Measurements from ENCODE around the gene AFP. TPM values are rescaled to one million over a fixed set of nuclear protein-coding genes. Genes with fewer than 3 reads are reported as not detected.

AFP gene
- total and polyA plus RNA-seq, 7 donors = not detected

DNA sequence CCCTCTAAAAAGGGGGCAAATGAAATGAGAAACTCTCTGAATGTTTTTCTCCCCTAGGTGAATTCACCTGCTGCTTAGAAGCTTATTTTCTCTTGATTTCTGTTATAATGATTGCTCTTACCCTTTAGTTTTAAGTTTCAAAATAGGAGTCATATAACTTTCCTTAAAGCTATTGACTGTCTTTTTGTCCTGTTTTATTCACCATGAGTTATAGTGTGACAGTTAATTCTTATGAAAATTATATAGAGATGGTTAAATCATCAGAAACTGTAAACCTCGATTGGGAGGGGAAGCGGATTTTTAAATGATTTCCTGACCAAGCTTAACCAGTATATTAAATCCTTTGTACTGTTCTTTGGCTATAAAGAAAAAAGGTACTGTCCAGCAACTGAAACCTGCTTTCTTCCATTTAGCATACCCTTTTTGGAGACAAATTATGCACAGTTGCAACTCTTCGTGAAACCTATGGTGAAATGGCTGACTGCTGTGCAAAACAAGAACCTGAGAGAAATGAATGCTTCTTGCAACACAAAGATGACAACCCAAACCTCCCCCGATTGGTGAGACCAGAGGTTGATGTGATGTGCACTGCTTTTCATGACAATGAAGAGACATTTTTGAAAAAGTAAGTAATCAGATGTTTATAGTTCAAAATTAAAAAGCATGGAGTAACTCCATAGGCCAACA, 27.7 kb upstream of the AFP start:
- Histone ChIP-seq H3K4me1 (no peaks in the 10 kb centered on the region), H3K36me3 (no peaks in the 10 kb centered on the region), H3K27me3 (no peaks in the 10 kb centered on the region), H3K9me3 (no peaks in the 10 kb centered on the region), H3K4me3 (no peak overlapping the region), H3K27ac (no peak overlapping the region)
- no peak for DNase-seq
- intact Hi-C loops (cut with DNase I) = no loop called here
- TF ChIP-seq CTCF (IDR thresholded peaks at IDR 0.05) = no peak
- TF ChIP-seq POLR2AphosphoS5 (IDR thresholded peaks at IDR 0.05) = no peak
- TF ChIP-seq EP300 (IDR thresholded peaks at IDR 0.05) = no peak
- no peak for TF ChIP-seq POLR2A (IDR thresholded peaks at IDR 0.05)
- WGBS, 2 donors = 77 to 85% methylated on average over 4 of the region's 4 CpGs

DNA sequence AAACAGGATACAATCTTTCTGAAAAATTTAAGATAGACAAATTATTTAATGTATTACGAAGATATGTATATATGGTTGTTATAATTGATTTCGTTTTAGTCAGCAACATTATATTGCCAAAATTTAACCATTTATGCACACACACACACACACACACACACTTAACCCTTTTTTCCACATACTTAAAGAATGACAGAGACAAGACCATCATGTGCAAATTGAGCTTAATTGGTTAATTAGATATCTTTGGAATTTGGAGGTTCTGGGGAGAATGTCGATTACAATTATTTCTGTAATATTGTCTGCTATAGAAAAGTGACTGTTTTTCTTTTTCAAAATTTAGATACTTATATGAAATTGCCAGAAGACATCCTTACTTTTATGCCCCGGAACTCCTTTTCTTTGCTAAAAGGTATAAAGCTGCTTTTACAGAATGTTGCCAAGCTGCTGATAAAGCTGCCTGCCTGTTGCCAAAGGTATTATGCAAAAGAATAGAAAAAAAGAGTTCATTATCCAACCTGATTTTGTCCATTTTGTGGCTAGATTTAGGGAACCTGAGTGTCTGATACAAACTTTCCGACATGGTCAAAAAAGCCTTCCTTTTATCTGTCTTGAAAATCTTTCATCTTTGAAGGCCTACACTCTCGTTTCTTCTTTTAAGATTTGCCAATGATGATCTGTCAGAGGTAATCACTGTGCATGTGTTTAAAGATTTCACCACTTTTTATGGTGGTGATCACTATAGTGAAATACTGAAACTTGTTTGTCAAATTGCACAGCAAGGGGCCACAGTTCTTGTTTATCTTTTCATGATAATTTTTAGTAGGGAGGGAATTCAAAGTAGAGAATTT, 26.8 kb upstream of the AFP start:
- H3K27ac ChIP-seq = no peak overlapping the region
- TF ChIP-seq CTCF (IDR thresholded peaks at IDR 0.05) = no peak
- no peak for TF ChIP-seq POLR2AphosphoS5 (IDR thresholded peaks at IDR 0.05)
- TF ChIP-seq POLR2A (IDR thresholded peaks at IDR 0.05) = no peak
- no peak for TF ChIP-seq EP300 (IDR thresholded peaks at IDR 0.05)
- H3K4me3 ChIP-seq = no peak overlapping the region
- DNase-seq = no peak
- no peaks in the 10 kb centered on the region for H3K36me3 ChIP-seq
- no peaks in the 10 kb centered on the region for H3K27me3 ChIP-seq
- intact Hi-C loops (cut with DNase I) = no loop called here
- no peaks in the 10 kb centered on the region for H3K4me1 ChIP-seq
- 87% methylated on average over 6 of the region's 6 CpGs for WGBS, 2 donors
- no peaks in the 10 kb centered on the region for H3K9me3 ChIP-seq

DNA sequence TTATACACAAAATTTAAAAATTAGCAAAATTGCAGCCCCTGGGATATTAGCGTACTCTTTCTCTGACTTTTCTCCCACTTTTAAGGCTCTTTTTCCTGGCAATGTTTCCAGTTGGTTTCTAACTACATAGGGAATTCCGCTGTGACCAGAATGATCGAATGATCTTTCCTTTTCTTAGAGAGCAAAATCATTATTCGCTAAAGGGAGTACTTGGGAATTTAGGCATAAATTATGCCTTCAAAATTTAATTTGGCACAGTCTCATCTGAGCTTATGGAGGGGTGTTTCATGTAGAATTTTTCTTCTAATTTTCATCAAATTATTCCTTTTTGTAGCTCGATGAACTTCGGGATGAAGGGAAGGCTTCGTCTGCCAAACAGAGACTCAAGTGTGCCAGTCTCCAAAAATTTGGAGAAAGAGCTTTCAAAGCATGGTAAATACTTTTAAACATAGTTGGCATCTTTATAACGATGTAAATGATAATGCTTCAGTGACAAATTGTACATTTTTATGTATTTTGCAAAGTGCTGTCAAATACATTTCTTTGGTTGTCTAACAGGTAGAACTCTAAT, 26.0 kb upstream of the AFP start:
- H3K4me1 ChIP-seq = no peaks in the 10 kb centered on the region
- H3K27ac ChIP-seq = no peak overlapping the region
- H3K4me3 ChIP-seq = no peak overlapping the region
- intact Hi-C loops (cut with DNase I) = no loop called here
- DNase-seq = no peak
- TF ChIP-seq CTCF (IDR thresholded peaks at IDR 0.05) (no peak), POLR2A (IDR thresholded peaks at IDR 0.05) (no peak), POLR2AphosphoS5 (IDR thresholded peaks at IDR 0.05) (no peak), EP300 (IDR thresholded peaks at IDR 0.05) (no peak)
- H3K36me3 ChIP-seq = no peaks in the 10 kb centered on the region
- 91 to 93% methylated on average over 8 of the region's 8 CpGs for WGBS, 2 donors
- H3K9me3 ChIP-seq = no peaks in the 10 kb centered on the region
- H3K27me3 ChIP-seq = no peaks in the 10 kb centered on the region

DNA sequence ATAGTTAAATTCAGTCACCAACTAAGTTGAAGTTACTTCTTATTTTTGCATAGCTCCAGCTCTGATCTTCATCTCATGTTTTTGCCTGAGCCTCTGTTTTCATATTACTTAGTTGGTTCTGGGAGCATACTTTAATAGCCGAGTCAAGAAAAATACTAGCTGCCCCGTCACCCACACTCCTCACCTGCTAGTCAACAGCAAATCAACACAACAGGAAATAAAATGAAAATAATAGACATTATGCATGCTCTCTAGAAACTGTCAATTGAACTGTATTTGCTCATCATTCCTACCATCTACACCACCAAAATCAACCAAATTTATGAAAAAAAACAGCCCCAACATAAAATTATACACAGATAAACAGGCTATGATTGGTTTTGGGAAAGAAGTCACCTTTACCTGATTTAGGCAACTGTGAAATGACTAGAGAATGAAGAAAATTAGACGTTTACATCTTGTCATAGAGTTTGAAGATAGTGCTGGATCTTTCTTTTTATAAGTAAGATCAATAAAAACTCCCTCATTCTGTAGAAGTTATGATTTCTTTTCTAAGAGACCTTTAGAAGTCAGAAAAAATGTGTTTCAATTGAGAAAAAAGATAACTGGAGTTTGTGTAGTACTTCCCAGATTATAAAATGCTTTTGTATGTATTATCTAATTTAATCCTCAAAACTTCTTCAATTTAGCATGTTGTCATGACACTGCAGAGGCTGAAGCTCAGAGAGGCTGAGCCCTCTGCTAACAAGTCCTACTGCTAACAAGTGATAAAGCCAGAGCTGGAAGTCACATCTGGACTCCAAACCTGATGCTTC, 24.9 kb upstream of the AFP start:
- Histone ChIP-seq H3K27ac (no peak overlapping the region), H3K4me3 (no peak overlapping the region), H3K27me3 (no peaks in the 10 kb centered on the region), H3K4me1 (no peaks in the 10 kb centered on the region), H3K36me3 (no peaks in the 10 kb centered on the region), H3K9me3 (no peaks in the 10 kb centered on the region)
- no peak for DNase-seq
- TF ChIP-seq EP300 (IDR thresholded peaks at IDR 0.05) (no peak), POLR2A (IDR thresholded peaks at IDR 0.05) (no peak), POLR2AphosphoS5 (IDR thresholded peaks at IDR 0.05) (no peak), CTCF (IDR thresholded peaks at IDR 0.05) (no peak)
- 85 to 90% methylated on average over 3 of the region's 3 CpGs for WGBS, 2 donors
- intact Hi-C loops (cut with DNase I) = no loop called here
